H9 (cell line): Measurements from ENCODE around the gene PAK1. TPM values are rescaled to one million over a fixed set of nuclear protein-coding genes. Genes with fewer than 3 reads are reported as not detected.
A peak's percentile ranks its signal among the peaks of the same experiment; 100 is the strongest.

Experiments used
- DNase-seq: peaks from one replicate; pipeline ENCODE4 v3.0.0-alpha.2; 2017
- H2AFZ ChIP-seq: one replicate; pipeline ENCODE4 v1.6.1; 2013; ENCODE audit warnings: mild to moderate bottlenecking, low read length, control low read depth, moderate library complexity
- H2AK5ac ChIP-seq: 2 replicates; pipeline ENCODE4 v1.6.1; 2013; ENCODE audit warnings: low read length, control low read depth, mixed read lengths; ENCODE audit not compliant: insufficient read length
- H2BK120ac ChIP-seq: one replicate; pipeline ENCODE4 v1.6.1; 2013; ENCODE audit warnings: low read depth, mild to moderate bottlenecking, low read length, control low read depth, inconsistent platforms; ENCODE audit not compliant: poor library complexity, severe bottlenecking
- H2BK12ac ChIP-seq: 2 replicates; pipeline ENCODE4 v1.6.1; 2013; ENCODE audit warnings: low read length, control low read depth, mixed read lengths, low read depth; ENCODE audit not compliant: insufficient read length
- H2BK15ac ChIP-seq: 2 replicates; pipeline ENCODE4 v1.6.1; 2013; ENCODE audit warnings: low read depth, low read length, control low read depth
- H2BK20ac ChIP-seq: one replicate; pipeline ENCODE4 v1.6.1; 2013; ENCODE audit warnings: low read depth, mild to moderate bottlenecking, low read length, control low read depth, inconsistent platforms; ENCODE audit not compliant: poor library complexity, severe bottlenecking
- H2BK5ac ChIP-seq: 2 replicates; pipeline ENCODE4 v1.6.1; 2013; ENCODE audit warnings: low read length, control low read depth, mixed read lengths; ENCODE audit not compliant: insufficient read length
- H3K14ac ChIP-seq: 2 replicates; pipeline ENCODE4 v1.6.1; 2013; ENCODE audit warnings: low read length, control low read depth; ENCODE audit not compliant: insufficient read depth
- H3K18ac ChIP-seq: 2 replicates; pipeline ENCODE4 v1.6.1; 2013; ENCODE audit warnings: low read depth, mild to moderate bottlenecking, mixed read lengths, low read length, control low read depth; ENCODE audit not compliant: insufficient read length
- H3K23ac ChIP-seq: 2 replicates; pipeline ENCODE4 v1.6.1; 2013; ENCODE audit warnings: low read length, control low read depth, mixed read lengths, low read depth; ENCODE audit not compliant: insufficient read length
- H3K23me2 ChIP-seq: 2 replicates; pipeline ENCODE4 v1.6.1; 2013; ENCODE audit warnings: low read depth, mild to moderate bottlenecking, mixed read lengths, low read length, control low read depth; ENCODE audit not compliant: insufficient read length, poor library complexity, severe bottlenecking
- H3K27ac ChIP-seq: 2 replicates; pipeline ENCODE4 v1.5.1; 2013; ENCODE audit warnings: low read length, control low read depth, mixed read lengths, low read depth; ENCODE audit not compliant: insufficient read length
- H3K27me3 ChIP-seq: 2 replicates; pipeline ENCODE4 v1.6.1; 2013; ENCODE audit warnings: low read length, control low read depth, inconsistent platforms; ENCODE audit not compliant: insufficient read depth
- H3K4ac ChIP-seq: 2 replicates; pipeline ENCODE4 v1.6.1; 2013; ENCODE audit warnings: low read depth, mild to moderate bottlenecking, control low read depth, inconsistent platforms, low read length, moderate library complexity
- H3K4me1 ChIP-seq: 2 replicates; pipeline ENCODE4 v1.6.1; 2013; ENCODE audit warnings: low read length, control low read depth, inconsistent platforms; ENCODE audit not compliant: insufficient read depth
- H3K4me2 ChIP-seq: 2 replicates; pipeline ENCODE4 v1.6.1; 2013; ENCODE audit warnings: low read length, control low read depth, mixed read lengths; ENCODE audit not compliant: insufficient read length, insufficient read depth
- H3K56ac ChIP-seq: 2 replicates; pipeline ENCODE4 v1.6.1; 2013; ENCODE audit warnings: low read depth, mild to moderate bottlenecking, mixed read lengths, low read length, control low read depth; ENCODE audit not compliant: insufficient read length
- H3K79me1 ChIP-seq: 2 replicates; pipeline ENCODE4 v1.6.1; 2013; ENCODE audit warnings: low read depth, mild to moderate bottlenecking, moderate library complexity, low read length, control low read depth, inconsistent platforms; ENCODE audit not compliant: insufficient read depth, poor library complexity, severe bottlenecking
- H3K79me2 ChIP-seq: 2 replicates; pipeline ENCODE4 v1.6.1; 2013; ENCODE audit warnings: low read length, control low read depth, inconsistent platforms; ENCODE audit not compliant: insufficient read depth
- H3K9ac ChIP-seq: 2 replicates; pipeline ENCODE4 v1.6.1; 2013; ENCODE audit warnings: low read length, control low read depth, mixed read lengths; ENCODE audit not compliant: insufficient read length; ENCODE audit errors: extremely low read depth
- H3K9me3 ChIP-seq: one replicate; pipeline ENCODE4 v1.6.1; 2013; ENCODE audit warnings: low read depth, low read length, inconsistent platforms; ENCODE audit not compliant: control insufficient read depth
- H3T11ph ChIP-seq: one replicate; pipeline ENCODE4 v1.6.1; 2013; ENCODE audit warnings: mild to moderate bottlenecking, low read length, control low read depth, inconsistent platforms
- H4K20me1 ChIP-seq: one replicate; pipeline ENCODE4 v1.6.1; 2013; ENCODE audit not compliant: control insufficient read depth, insufficient read length, insufficient read depth
- H4K5ac ChIP-seq: 2 replicates; pipeline ENCODE4 v1.6.1; 2013; ENCODE audit warnings: low read depth, mild to moderate bottlenecking, mixed read lengths, low read length, control low read depth; ENCODE audit not compliant: insufficient read length
- H4K8ac ChIP-seq: replicated peaks from 2 replicates; pipeline ENCODE4 v1.6.1; 2013; ENCODE audit warnings: low read length, control low read depth, mixed read lengths, low read depth; ENCODE audit not compliant: insufficient read length
- H4K91ac ChIP-seq: 2 replicates; pipeline ENCODE4 v1.6.1; 2013; ENCODE audit warnings: low read depth, mild to moderate bottlenecking, moderate library complexity, mixed read lengths, low read length, control low read depth; ENCODE audit not compliant: insufficient read length
- H3K27ac Mint-ChIP-seq, 3 experiments: 2 replicates in 2 of 3; 3 replicates in 1 of 3; pipeline ENCODE4 v1.8.0; 2020 to 2021; ENCODE audit warnings: mixed read lengths in 3 of 3, mild to moderate bottlenecking in 1 of 3, moderate library complexity in 1 of 3
- H3K27me3 Mint-ChIP-seq: 2 replicates; pipeline ENCODE4 v1.8.0; 2021; ENCODE audit warnings: low read depth, mild to moderate bottlenecking, moderate library complexity, mixed read lengths
- H3K36me3 Mint-ChIP-seq, 3 experiments: 2 replicates in 2 of 3; 3 replicates in 1 of 3; pipeline ENCODE4 v1.8.0; 2020 to 2021; ENCODE audit warnings: low read depth in 3 of 3, mixed read lengths in 3 of 3; ENCODE audit not compliant: insufficient read depth in 1 of 3
- H3K4me1 Mint-ChIP-seq, 2 experiments: 2 replicates each; pipeline ENCODE4 v1.8.0; 2020; ENCODE audit warnings: mixed read lengths in 2 of 2
- H3K4me3 Mint-ChIP-seq, 2 experiments: 2 replicates in 1 of 2; 3 replicates in 1 of 2; pipeline ENCODE4 v1.8.0; 2020 to 2021; ENCODE audit warnings: mild to moderate bottlenecking in 2 of 2, mixed read lengths in 2 of 2, moderate library complexity in 1 of 2
- H3K9me3 Mint-ChIP-seq, 2 experiments: 2 replicates in 1 of 2; 3 replicates in 1 of 2; pipeline ENCODE4 v1.8.0; 2020; ENCODE audit warnings: mild to moderate bottlenecking in 2 of 2, mixed read lengths in 2 of 2, moderate library complexity in 1 of 2
- CTCF ChIP-seq: fragments of 200-600 bp; sonication (generic); conservative IDR thresholded peaks from 3 replicates; pipeline ENCODE4 v1.8.0; 2021; ENCODE audit warnings: antibody characterized with exemption, mild to moderate bottlenecking
- WGBS: extraction: QIAGEN DNeasy Blood & Tissue Kit; methylation state at CpG from one replicate; pipeline ENCODE4 v1.1.7; 2013; ENCODE audit warnings: missing lambda C conversion rate, low lambda C conversion rate, mixed read lengths; ENCODE audit not compliant: insufficient read length; ENCODE audit errors: extremely low coverage; 5-methylcytosine and 5-hydroxymethylcytosine counted together
- total RNA-seq: library from RNA; stranded (reverse); gene quantifications from 2 replicates; pipeline ENCODE4 v1.2.1, GENCODE V29; 2021

Gene PAK1
- total RNA-seq, 1 experiment from 2014 or later = 122 TPM

GRCh38 chr11:77301510-77301909 lies 172.4 kb downstream of the PAK1 start, which contains the start of gene GDPD4:
Gene GDPD4, minus strand, starts transcription at chr11:77301686. Its CDS starts 16,549 bp downstream, at chr11:77285137.
- Histone ChIP-seq H3K79me2 (0 out of 2 replicates have a peak, but pooled peaks cover 2% of the 10 kb centered on the region), H3K4ac (no peak within 1 kb of the TSS), H3K14ac (no peak within 1 kb of the TSS), H4K20me1 (no peaks in the 10 kb centered on the region), H4K8ac (no peak within 1 kb of the TSS), H2BK12ac (no peak within 1 kb of the TSS), H4K5ac (no peak within 1 kb of the TSS), H3T11ph (no peak within 1 kb of the TSS), H3K23me2 (peaks cover 4% of the 10 kb centered on the region), H2BK5ac (no peak within 1 kb of the TSS), H2AK5ac (no peak within 1 kb of the TSS), H3K27ac (no peak within 1 kb of the TSS), H3K79me1 (no peaks in the 10 kb centered on the region), H3K27me3 (no peaks in the 10 kb centered on the region), H2BK20ac (no peak within 1 kb of the TSS), H2AFZ (no peak within 1 kb of the TSS), H3K18ac (no peak within 1 kb of the TSS), H3K4me1 (no peaks in the 10 kb centered on the region), H2BK120ac (no peak within 1 kb of the TSS), H3K23ac (no peak within 1 kb of the TSS), H3K9ac (no peak within 1 kb of the TSS), H4K91ac (no peak within 1 kb of the TSS), H2BK15ac (no peak within 1 kb of the TSS), H3K4me2 (no peak within 1 kb of the TSS), H3K56ac (no peak within 1 kb of the TSS), H3K9me3 (no peaks in the 10 kb centered on the region)
- Mint-ChIP-seq H3K4me3 (no peak within 1 kb of the TSS), H3K27ac (peak within 1 kb of the TSS in 1 of 3 experiments; percentile 68; a peak in 1 of 7 replicates), H3K36me3 (no peaks in the 10 kb centered on the region), H3K27me3 (no peaks in the 10 kb centered on the region), H3K4me1 (peaks cover 8 to 10% of the 10 kb centered on the region in 2 experiments; a peak in 3 of 4 replicates), H3K9me3 (no peaks in the 10 kb centered on the region)
- TF ChIP-seq CTCF = no peak
- DNase-seq = peak; percentile 43
- no CpG with 5 or more reads among the region's 15 CpGs for WGBS
